ENCODE data around the gene HOXA7.

Gene HOXA7

GRCh38 chr7:27170426-27171324 is 14.2 kb upstream of the HOXA7 start:
- DNase-seq (ENCODE audit: low read depth in 2 of 2) = no peak

- no peak for DNase-seq (ENCODE audit: low read depth in 2 of 2)
Observed at GRCh38 chr7:27169658-27170425, 13.4 kb upstream of the HOXA7 start.

DNA sequence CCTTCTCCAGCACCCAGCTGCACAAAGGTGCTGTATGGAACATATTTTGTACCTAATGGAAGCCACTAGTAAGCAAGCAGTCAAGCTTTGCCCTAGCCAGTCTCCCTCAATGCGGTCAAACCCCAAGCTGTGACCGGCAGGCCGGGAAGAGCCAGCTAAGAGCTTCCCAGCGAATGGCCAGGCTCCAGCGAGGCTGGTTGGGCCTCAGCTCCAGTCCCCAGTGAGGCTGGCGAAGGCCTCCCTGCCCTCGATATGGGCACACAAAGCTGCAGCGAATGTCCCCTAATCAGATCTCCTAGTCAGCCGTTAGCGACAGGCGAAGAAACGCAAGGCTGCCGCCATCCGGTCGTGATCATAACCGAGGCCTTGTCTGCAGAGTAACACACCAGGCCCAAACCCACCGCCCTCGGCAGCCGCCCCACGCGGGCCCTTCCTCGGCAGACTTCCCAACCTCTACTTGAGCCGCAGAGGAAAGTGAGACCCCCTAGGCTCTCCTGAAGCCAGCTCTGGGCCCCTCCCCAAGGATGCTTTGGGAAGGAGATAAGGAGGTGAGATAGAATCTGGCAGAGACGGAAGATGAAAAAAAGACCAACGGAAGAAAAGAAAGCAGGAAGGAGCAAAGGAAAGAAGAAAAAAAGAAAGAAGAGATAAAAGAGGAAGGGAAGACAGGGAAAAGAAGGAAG is 11.9 kb upstream of the HOXA7 start:
- no peak for DNase-seq (ENCODE audit: low read depth in 2 of 2)

DNA sequence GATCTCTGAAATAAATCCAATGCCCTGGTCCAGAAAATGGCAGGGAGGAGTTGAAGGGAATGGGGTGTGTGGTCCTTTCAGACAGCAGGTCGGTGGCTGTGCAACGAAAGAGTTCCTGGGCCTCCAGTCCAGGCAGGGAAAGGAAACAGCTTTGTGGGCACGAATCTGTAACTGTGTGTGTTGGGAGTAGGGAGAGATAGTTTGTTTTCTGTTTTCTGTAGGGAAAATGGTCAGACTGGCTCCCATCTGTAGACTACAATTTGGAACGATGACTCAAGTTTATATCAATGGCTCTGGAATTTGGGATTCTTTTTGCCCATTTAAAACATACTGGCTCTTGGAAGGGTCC is 11.4 kb upstream of the HOXA7 start:
- DNase-seq (ENCODE audit: low read depth in 2 of 2) = no peak

DNA sequence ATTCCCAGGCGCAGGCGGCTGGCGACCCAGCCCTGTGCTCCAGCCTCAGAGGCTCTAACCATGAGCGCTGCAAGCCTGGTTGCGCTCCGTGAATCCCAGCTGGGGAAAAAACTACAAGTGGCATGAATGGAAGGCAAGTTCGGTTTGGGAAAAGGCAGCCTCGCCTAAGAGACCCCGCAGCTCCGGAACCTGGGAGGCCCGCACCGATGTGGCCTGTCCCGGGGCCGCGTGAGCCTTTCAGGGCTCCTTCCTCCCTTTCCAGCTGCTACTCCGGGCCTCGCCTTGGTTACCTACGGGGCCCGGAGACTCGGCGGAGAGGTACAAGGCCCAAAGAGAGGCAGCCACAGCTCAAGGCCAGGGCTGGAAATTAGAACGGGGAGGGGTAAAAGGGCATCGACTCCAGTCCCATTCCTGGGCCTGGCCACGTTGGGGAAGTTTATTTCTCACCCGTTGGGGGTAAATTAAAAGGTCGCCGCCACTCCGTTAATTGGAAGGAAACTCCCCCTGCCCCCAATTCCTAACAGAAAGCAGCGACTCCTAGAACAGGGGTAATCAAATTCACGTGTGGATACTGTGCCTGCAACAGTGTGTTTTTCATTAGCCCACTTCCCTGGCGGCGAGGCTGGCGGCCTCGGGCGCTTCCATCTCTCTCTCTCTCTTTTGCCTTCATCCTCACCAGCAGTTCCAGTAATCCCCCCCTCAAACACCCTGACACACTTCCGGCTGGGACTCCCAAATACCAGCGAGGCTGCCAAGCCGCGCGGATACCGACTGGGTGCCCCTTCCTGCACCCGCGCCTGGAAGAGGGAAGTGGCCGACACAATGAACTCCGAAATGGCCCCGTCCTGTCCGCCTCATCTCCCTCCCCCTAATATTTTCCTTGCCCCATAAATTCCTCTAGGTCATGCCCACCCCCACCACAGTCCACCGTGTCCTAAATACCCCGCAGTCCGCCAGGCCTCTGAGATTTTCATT is 10.3 kb upstream of the HOXA7 start:
- no peak for DNase-seq (ENCODE audit: low read depth in 2 of 2)

- no peak for DNase-seq (ENCODE audit: low read depth in 2 of 2)
Observed at GRCh38 chr7:27165996-27166530, 9.6 kb upstream of the HOXA7 start.

DNA sequence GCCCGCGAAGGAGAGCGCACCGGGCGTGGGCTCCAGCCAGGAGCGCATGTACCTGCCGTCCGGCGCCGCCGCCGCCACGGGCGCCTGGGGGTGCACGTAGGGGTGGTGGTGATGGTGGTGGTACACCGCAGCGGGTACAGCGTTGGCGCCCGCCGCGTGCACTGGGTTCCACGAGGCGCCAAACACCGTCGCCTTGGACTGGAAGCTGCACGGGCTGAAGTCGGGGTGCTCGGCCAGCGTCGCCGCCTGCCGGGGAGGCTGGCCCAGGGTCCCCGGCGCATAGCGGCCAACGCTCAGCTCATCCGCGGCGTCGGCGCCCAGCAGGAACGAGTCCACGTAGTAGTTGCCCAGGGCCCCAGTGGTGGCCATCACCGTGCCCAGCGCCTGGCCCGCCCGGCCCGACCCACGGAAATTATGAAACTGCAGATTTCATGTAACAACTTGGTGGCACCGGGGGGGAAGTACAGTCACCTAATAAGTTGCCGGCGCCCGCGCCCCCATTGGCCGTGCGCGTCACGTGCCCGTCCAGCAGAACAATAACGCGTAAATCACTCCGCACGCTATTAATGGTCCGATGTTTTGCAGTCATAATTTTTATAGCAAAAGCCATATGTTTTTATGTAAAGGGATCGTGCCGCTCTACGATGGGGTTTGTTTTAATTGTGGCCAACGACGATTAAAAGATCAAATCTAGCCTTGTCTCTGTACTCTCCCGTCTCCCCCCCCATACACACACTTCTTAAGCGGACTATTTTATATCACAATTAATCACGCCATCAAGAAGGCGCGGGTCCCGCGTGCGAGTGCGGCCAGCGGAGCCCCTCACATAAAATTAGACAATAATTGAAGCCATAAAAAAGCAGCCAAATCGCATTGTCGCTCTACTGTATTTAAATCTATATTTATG is 8.9 kb upstream of the HOXA7 start, which contains the start of gene HOXA9:
Gene HOXA9, minus strand, starts transcription at position 449 of the 907 bp plus-strand sequence. Its CDS starts 80 bp downstream, at position 369.
- DNase-seq (ENCODE audit: low read depth in 2 of 2) = no peak

DNA sequence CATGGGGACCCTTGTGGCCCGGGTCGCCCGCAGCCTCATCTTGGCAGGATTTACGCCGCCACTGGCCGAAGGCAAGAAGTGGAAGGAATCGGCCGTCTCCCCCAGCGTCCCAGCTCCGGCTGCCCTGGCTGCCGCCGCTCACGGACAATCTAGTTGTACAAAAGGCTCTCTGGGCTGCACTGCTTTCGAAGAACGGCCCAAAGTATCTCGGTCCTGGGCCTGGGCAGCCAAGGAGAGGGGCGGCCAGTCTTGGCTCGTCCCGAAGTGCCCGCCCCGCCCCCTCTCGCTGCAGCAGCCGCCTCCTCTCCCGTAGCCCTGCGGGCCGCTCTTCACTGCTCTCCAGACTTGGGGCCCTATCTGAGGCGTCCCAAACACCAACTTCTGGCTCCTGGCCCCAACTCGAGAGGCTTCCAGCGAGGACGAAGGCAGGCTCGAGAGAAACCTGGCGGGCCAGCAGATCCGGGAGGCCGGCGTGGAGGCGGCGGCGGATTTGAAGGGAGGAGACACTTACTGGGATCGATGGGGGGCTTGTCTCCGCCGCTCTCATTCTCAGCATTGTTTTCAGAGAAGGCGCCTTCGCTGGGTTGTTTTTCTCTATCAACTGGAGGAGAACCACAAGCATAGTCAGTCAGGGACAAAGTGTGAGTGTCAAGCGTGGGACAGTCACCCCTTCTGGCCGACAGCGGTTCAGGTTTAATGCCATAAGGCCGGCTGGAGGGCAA is 8.1 kb upstream of the HOXA7 start:
- no peak for DNase-seq (ENCODE audit: low read depth in 2 of 2)

DNA sequence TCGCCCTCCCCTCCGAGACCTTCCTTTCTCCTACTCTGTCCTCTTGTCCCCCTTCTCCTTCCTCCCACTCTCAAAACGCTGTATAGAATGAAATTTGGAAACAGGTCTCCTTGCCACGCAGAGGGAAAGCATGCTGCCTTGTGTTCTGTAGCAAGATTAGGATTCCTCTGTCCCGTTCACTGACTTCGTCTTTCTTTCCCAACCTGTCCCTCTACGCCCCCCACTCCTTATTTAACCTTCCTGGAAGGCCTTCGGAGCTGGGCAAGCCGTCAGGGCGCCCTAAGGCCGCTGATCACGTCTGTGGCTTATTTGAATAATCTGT is 7.5 kb upstream of the HOXA7 start:
- no peak for DNase-seq (ENCODE audit: low read depth in 2 of 2)

DNA sequence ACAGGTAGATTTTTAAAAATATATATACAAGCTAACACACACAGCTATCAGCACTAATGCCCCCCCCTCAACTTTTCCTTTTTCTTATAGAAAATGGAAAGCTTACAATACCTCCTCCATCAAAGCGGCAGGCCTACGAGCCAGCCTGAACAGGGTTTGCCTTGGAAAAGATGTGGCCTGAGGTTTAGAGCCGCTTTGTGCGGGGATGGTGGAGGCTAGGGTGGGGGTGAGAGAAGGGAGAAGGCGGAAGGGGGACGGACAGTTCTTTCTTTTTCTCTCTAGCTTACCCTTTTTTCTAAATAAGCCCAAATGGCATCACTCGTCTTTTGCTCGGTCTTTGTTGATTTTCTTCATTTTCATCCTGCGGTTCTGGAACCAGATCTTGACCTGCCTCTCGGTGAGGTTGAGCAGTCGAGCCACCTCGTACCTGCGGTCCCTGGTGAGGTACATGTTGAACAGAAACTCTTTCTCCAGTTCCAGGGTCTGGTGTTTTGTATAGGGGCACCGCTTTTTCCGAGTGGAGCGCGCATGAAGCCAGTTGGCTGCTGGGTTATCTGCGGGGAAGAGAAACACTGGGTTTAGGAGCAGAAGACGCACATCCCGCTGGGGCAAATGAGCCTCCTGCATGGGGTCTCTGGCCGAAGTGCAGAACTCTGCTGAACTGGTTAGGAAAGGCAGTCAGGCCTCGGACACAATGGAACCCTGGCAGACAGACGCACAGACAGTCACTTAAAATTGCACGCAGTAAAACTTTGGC is 7.0 kb upstream of the HOXA7 start:
- no peak for DNase-seq (ENCODE audit: low read depth in 2 of 2)

GRCh38 chr7:27162561-27163287 is 6.2 kb upstream of the HOXA7 start:
- no peak for DNase-seq (ENCODE audit: low read depth in 2 of 2)

GRCh38 chr7:27161721-27162560 is 5.5 kb upstream of the HOXA7 start:
- DNase-seq (ENCODE audit: low read depth in 2 of 2) = no peak

- no peak for DNase-seq (ENCODE audit: low read depth in 2 of 2)
Observed at GRCh38 chr7:27161214-27161720, 4.8 kb upstream of the HOXA7 start.

DNA sequence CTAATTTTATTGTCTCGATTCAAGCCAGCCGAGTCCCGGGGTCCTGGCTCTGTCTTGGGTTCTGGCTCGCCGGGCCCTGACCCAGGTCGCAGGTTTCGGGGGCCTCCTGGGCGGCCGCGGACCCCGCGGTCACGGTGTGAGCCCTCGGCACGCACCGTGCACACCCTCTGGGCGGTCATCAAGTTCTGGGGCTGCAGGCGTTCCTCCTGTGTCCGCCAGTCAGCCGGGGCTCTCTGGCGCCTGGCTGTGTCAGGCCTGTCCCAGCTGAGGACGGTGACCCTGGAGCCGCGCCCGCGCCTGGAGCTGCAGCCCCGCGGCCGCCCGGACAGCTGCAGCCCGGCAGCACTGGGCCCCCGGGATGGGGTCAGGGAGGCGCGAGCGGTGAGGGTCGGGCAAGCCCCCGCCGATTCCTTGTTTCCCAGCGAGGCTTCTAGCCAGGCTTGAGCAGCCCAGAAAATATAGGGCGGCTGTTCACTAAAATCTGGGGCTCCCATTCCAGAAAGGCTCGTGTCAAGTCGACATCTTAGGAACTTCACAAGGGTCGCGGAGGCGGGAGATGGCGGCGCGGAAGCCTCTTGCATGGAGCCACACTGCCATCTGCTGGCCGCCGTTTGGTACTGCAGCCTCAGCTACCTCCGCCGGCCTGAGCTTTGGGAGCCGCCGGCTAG is 4.2 kb upstream of the HOXA7 start:
- DNase-seq (ENCODE audit: low read depth in 2 of 2) = peak; percentile 63 to 66

GRCh38 chr7:27160145-27160545 is 3.7 kb upstream of the HOXA7 start:
- no peak for DNase-seq (ENCODE audit: low read depth in 2 of 2)

Data from stimulated activated CD8-positive, alpha-beta memory T cell treated with anti-CD3 and anti-CD28 coated beads, Interleukin-15, amount 100 ng/mL, for 48 hours (primary cell).